HG02938 (cell line): ENCODE data around the gene GAGE10.
"Not testable (repeated sequence)": the region's sequence is repeated elsewhere in the genome, so short reads cannot be mapped to it uniquely, and the experiment has no call there.

ENCODE experiments used
- ATAC-seq: cut with Tn5 transposase; IDR thresholded peaks from one replicate; pipeline ENCODE4 v1.9.1; 2021; ENCODE audit warnings: mild to moderate bottlenecking, moderate library complexity; ENCODE audit not compliant: unreplicated experiment

The GAGE10 gene

DNA sequence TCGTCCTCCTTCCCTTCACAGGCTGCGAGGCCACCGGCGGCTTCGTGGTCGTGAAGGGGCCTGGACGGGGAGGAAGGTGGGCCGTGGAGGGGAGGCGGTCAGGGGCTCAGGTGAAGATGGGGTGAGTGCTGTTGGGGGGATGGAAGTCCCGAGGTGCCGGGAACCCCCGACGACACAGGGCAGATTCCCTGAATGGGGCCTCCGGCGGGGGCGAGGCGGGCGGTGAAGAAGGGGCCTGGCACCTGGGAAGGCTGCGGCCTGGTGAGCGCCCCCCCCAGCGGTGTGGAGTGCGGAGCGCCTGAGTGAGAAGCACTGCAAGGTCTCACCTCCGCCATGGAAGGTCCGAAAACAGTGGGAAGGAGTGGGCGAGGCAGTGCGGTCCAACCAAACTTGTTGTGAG is 18.8 kb downstream of the GAGE10 start:
- ATAC-seq = not testable (repeated sequence)

DNA sequence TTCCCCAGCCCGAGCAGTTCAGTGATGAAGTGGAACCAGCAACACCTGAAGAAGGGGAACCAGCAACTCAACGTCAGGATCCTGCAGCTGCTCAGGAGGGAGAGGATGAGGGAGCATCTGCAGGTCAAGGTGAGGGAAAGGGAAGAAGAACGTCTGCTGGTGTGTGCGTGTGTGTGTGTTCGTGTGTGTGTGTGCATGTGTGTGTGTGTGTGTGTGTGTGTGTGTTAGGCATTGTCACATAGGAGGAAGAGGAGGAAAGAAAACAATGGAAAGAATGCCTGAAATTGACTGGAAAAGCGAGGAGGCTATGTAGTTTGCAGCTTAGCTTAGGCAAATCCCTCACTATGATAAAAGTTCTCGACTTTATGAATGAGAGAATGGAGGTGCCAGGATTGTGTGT is 20.3 kb downstream of the GAGE10 start:
- not testable (repeated sequence) for ATAC-seq

DNA sequence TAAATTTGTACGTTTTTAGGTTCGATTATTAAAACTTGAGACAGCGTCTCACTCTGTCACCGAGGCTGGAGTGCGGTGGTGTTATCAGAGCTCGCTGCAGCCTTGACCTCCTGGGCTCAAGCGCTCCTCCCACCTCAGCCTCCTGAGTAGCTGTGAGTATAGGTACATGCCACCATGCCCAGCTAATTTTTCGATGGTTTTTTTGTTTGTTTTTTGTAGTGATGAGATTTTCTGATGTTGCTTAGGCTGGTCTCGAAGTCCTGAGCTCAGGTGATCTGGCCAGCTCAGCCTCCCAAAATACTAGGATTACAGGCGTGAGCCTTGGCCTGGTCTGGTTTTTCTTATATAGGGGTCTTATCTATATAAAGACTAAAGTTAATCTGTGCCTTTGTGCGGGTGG is 27.0 kb downstream of the GAGE10 start:
- ATAC-seq = not testable (repeated sequence)

DNA sequence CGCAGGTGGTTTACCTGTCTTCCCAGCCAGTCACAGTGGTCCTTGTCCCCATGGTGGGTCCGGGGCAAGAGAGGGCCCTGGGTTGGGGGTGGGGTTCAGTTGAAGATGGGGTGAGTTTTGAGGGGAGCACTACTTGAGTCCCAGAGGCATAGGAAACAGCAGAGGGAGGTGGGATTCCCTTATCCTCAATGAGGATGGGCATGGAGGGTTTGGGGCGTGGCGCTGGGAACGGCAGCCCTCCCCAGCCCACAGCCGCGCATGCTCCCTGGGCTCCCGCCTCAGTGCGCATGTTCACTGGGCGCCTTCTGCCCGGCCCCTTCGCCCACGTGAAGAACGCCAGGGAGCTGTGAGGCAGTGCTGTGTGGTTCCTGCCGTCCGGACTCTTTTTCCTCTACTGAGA is 27.8 kb downstream of the GAGE10 start, which contains the start of gene GAGE13:
GAGE13 (plus strand) TSS at position 301 of the 400 bp plus-strand sequence. CDS start 1,156 bp downstream, outside the sequence.
- not testable (repeated sequence) for ATAC-seq

DNA sequence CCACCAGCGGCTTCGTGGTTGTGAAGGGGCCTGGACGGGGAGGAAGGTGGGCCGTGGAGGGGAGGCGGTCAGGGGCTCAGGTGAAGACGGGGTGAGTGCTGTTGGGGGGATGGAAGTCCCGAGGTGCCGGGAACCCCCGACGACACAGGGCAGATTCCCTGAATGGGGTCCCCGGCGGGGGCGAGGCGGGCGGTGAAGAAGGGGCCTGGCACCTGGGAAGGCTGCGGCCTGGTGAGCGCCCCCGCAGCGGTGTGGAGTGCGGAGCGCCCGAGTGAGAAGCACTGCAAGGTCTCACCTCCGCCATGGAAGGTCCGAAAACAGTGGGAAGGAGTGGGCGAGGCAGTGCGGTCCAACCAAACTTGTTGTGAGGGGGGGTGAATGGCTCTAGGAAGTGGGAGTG is 28.4 kb downstream of the GAGE10 start:
- not testable (repeated sequence) for ATAC-seq

DNA sequence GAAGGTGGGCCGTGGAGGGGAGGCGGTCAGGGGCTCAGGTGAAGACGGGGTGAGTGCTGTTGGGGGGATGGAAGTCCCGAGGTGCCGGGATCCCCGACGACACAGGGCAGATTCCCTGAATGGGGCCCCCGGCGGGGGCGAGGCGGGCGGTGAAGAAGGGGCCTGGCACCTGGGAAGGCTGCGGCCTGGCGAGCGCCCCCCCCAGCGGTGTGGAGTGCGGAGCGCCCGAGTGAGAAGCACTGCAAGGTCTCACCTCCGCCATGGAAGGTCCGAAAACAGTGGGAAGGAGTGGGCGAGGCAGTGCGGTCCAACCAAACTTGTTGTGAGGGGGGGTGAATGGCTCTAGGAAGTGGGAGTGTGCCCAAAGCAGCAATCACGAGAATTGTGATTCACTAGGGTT is 38.0 kb downstream of the GAGE10 start:
- ATAC-seq = not testable (repeated sequence)

DNA sequence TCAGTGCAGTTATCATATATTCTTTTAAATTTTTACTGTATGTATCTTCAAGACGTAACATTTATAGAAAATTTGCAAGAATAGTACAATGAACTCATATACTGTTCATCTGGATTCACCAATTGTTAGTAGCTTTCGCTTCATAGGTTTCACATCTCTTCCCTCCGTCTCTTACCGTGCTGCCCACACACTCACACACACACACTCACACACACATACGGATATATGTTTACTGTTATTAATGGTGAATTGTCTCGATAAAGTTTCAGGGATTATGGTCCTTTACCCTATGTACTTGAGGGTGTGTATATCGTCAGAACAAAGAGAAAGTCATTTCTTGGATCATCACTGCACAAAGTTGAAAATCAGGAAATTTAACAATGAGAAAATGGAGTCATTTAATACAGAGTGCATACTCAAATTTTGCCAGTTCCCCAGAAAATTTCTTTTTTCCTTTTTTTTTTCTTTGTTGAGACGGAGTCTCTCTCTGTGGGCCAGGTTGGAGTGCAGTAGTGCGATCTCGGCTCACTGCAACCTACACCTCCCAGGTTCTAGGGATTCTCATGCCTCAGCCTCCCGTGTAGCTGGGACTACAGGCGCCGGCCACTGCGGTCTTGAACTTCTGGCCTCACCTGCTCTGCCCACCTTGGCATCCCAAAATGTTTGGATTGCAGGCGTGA is 41.2 kb downstream of the GAGE10 start:
- not testable (repeated sequence) for ATAC-seq

DNA sequence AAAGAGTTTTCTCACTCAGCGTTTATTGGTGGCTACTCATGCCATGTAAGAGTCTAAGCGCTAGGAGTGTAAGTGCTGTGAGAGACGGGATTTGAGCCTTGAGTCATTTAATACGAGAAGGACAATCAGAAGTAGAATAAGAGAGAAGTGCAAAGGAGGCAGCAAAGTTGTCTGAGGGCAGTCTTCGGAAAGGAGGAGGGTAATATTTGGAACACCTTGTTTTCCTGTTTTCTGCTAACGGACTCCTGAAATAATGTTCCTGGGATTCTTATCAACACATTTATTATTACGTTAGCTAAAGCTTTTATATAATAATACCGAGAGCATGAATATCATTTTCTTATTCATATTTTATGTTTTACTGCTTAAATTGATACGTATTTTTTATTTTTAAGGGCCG is 42.0 kb downstream of the GAGE10 start:
- ATAC-seq = not testable (repeated sequence)

DNA sequence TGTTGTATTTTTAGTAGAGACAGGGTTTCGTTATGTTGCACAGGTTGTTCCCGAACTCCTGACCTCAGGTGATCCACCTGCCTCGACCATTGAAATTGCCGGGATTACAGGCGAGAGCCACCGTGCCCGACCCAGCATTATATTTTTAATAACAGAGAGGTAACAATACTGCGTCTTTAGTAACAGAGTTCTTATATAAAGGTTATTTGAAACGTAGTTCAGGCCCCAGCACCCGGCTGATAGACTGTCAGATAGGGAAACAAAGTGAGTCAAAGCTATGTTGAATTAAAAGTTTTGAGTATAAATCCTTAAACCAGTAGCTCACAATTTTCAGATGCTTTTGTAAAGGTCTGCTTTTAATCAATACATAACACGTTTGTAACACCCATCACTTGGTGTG is 42.7 kb downstream of the GAGE10 start:
- not testable (repeated sequence) for ATAC-seq
